Fibroblast of mammary gland (primary cell): ENCODE measurements around the gene TSPEAR.

ENCODE experiments used
- DNase-seq: peaks from one replicate; pipeline ENCODE4 v3.0.0-alpha.2; 2010; ENCODE audit warnings: low read depth
- H3K4me3 ChIP-seq: 2 replicates; pipeline ENCODE4 v1.5.1; 2011; ENCODE audit warnings: low read depth, mild to moderate bottlenecking, low read length, moderate library complexity; ENCODE audit not compliant: control insufficient read depth
- TF ChIP-seq, protein P1 (sequence below): conservative IDR thresholded peaks from 2 replicates; pipeline ENCODE4 v1.5.1; 2011; ENCODE audit warnings: low read depth, low read length, inconsistent platforms; ENCODE audit not compliant: control insufficient read depth, insufficient read depth

Gene TSPEAR

GRCh38 chr21:44494956-44495355 lies 216.4 kb downstream of the TSPEAR start:
- DNase-seq: no peak
- TF ChIP-seq, protein P1, sequence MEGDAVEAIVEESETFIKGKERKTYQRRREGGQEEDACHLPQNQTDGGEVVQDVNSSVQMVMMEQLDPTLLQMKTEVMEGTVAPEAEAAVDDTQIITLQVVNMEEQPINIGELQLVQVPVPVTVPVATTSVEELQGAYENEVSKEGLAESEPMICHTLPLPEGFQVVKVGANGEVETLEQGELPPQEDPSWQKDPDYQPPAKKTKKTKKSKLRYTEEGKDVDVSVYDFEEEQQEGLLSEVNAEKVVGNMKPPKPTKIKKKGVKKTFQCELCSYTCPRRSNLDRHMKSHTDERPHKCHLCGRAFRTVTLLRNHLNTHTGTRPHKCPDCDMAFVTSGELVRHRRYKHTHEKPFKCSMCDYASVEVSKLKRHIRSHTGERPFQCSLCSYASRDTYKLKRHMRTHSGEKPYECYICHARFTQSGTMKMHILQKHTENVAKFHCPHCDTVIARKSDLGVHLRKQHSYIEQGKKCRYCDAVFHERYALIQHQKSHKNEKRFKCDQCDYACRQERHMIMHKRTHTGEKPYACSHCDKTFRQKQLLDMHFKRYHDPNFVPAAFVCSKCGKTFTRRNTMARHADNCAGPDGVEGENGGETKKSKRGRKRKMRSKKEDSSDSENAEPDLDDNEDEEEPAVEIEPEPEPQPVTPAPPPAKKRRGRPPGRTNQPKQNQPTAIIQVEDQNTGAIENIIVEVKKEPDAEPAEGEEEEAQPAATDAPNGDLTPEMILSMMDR: no peak
- H3K4me3 ChIP-seq: no peak overlapping the region

GRCh38 chr21:44494418-44494817 lies 217.0 kb downstream of the TSPEAR start:
- no peak for DNase-seq
- TF ChIP-seq, protein P1: no peak
- no peak overlapping the region for H3K4me3 ChIP-seq

DNA sequence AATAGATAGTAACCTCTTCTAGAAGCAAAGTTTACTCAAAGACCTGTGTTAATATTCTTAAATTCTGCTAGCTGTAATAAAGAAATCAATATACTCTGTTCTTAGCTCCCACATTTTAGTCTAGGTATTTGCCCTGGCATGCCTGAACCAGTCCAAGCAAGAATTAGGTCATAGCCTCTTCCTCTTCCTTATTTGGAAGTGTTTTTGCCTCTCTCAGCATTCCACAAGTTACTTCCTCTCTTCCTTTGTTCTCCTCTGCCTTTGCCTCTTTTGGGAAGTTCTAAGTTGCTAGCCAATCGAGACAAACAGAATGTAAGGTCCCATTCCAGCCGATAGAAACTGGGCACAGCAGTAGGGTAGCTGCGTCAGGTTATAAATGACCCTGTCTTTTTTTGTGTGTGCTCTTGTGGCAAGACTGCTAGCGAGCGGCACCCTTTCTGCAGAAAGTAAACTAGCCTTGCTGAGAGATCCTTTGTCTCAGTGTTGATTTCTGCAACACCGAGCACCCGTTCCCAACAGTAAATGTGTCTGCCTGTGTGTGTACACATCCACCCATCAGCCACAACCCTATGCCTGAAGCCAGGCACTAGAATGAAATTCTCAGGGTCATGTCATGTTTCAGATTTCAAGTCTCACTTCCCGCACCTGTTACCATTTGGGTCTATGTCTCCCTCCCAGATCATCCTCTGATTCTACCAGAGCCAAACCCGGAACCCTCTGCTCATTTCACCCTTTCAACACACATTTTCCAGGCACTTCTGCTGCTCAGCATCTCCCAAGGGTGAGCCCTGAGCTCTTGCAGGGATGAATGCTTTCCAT lies 218.6 kb downstream of the TSPEAR start:
- TF ChIP-seq, protein P1: no peak
- no peak overlapping the region for H3K4me3 ChIP-seq
- no peak for DNase-seq

- no peak overlapping the region for H3K4me3 ChIP-seq
- DNase-seq: no peak
- TF ChIP-seq, protein P1: no peak
Measured at GRCh38 chr21:44490816-44491215, 220.6 kb downstream of the TSPEAR start.

DNA sequence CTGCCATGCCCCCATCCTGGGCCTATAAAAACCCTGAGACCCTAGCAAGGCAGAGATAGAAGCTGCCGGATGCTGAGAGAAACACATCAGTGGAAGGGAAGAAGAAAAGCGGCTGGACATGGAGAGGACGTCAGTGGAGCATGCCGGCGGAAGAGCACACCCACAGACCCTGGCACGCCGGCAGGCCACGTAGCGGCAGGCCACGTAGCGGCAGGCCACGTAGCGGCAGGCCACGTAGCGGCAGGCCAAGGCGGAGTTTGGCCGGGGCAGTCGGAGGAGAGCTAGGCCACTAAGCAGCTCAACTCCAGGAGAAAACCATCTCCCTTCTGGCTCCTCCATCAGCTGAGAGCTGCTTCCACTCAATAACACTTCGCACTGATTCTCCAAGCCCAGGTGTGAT lies 221.0 kb downstream of the TSPEAR start:
- DNase-seq: no peak
- no peak overlapping the region for H3K4me3 ChIP-seq
- TF ChIP-seq, protein P1: no peak

DNA sequence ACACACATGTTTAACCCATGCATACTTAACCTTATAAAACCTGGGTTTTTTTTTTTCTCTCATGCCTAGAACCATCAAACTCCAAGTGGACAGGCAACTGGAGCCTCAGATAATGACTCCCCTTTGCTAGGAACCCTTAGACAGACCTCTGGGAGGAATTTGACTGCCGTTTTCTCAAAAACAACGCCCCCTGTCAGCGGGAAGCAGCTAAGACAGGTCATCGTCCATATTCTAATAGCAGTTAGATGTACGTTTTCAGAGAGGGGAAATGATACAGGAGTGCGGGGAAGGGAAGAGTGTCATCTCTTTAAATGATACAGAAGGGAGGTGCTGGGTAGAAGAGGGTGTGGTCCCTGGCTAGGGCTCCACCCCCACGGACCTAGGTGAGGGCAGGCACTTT lies 221.4 kb downstream of the TSPEAR start:
- H3K4me3 ChIP-seq: no peak overlapping the region
- DNase-seq: no peak
- TF ChIP-seq, protein P1: peak; percentile 18
